HEK293 (cell line): Measurements from ENCODE around the gene TSPO.

ENCODE experiments used
- CTCF ChIA-PET: fragments of 350-600 bp; formaldehyde crosslinking; extraction: SDS; loops from one replicate; lab custom pipeline; 2021; ENCODE audit warnings: antibody characterized with exemption; lab: Yijun Ruan, JAX
- POLR2A ChIA-PET: fragments of 300-600 bp; formaldehyde crosslinking; extraction: SDS; loops from one replicate; lab custom pipeline; 2020; ENCODE audit warnings: antibody characterized with exemption, inconsistent platforms; lab: Yijun Ruan, JAX
- H3K27ac ChIP-seq: fragments of 200-500 bp; sonication (Bioruptor generic); 2 replicates; pipeline ENCODE4 v1.5.1; 2014; ENCODE audit warnings: low read depth, low read length, control low read depth, inconsistent platforms; ENCODE audit errors: extremely low read depth
- H3K36me3 ChIP-seq, 2 experiments: fragments of 200-500 bp in 1 of 2; sonication (Bioruptor generic) in 1 of 2; 1 replicate in 1 of 2; 2 replicates in 1 of 2; pipeline ENCODE4 v1.5.1; 2014 to 2017; ENCODE audit warnings: inconsistent platforms in 2 of 2, low read length in 2 of 2; ENCODE audit not compliant: control insufficient read depth in 2 of 2, insufficient read depth in 1 of 2
- H3K4me1 ChIP-seq: fragments of 200-500 bp; sonication (Bioruptor generic); 2 replicates; pipeline ENCODE4 v1.5.1; 2014; ENCODE audit warnings: mild to moderate bottlenecking, low read length, inconsistent platforms; ENCODE audit not compliant: control insufficient read depth, insufficient read depth
- H3K4me3 ChIP-seq: 2 replicates; pipeline ENCODE4 v1.5.1; 2011; ENCODE audit warnings: low read depth, mild to moderate bottlenecking, control low read depth, low read length, moderate library complexity
- H3K9me3 ChIP-seq: fragments of 200-500 bp; sonication (Bioruptor generic); 2 replicates; pipeline ENCODE4 v1.5.1; 2014; ENCODE audit warnings: low read depth, low read length, inconsistent platforms; ENCODE audit not compliant: control insufficient read depth, insufficient read depth
- EGR2 ChIP-seq: fragments of 450-650 bp; formaldehyde crosslinking; IDR thresholded peaks from 2 replicates; pipeline ENCODE4 v1.5.1; 2016; ENCODE audit warnings: low read depth, missing biosample characterization, missing genetic modification characterization
- GLIS2 ChIP-seq: fragments of 450-650 bp; formaldehyde crosslinking; IDR thresholded peaks from 2 replicates; pipeline ENCODE4 v1.5.1; 2016; ENCODE audit warnings: missing biosample characterization, missing genetic modification characterization
- KLF1 ChIP-seq: fragments of 450-650 bp; formaldehyde crosslinking; IDR thresholded peaks from 2 replicates; pipeline ENCODE4 v1.5.1; 2016; ENCODE audit warnings: missing biosample characterization, missing genetic modification characterization
- KLF8 ChIP-seq: fragments of 450-650 bp; formaldehyde crosslinking; IDR thresholded peaks from 2 replicates; pipeline ENCODE4 v1.5.1; 2016; ENCODE audit warnings: missing biosample characterization, missing genetic modification characterization
- KLF9 ChIP-seq: fragments of 450-650 bp; formaldehyde crosslinking; IDR thresholded peaks from 2 replicates; pipeline ENCODE4 v1.5.1; 2016; ENCODE audit warnings: missing biosample characterization, missing genetic modification characterization, low read depth
- SCRT1 ChIP-seq: fragments of 450-650 bp; formaldehyde crosslinking; IDR thresholded peaks from 2 replicates; pipeline ENCODE4 v1.5.1; 2016; ENCODE audit warnings: missing biosample characterization, missing genetic modification characterization, borderline replicate concordance
- ZFHX2 ChIP-seq: fragments of 450-650 bp; formaldehyde crosslinking; conservative IDR thresholded peaks from 2 replicates; pipeline ENCODE4 v1.5.1; 2016; ENCODE audit warnings: missing biosample characterization, missing genetic modification characterization
- ZNF10 ChIP-seq: fragments of 450-650 bp; formaldehyde crosslinking; IDR thresholded peaks from 2 replicates; pipeline ENCODE4 v1.5.1; 2017; ENCODE audit warnings: missing biosample characterization, missing genetic modification characterization
- ZNF19 ChIP-seq: fragments of 450-650 bp; formaldehyde crosslinking; IDR thresholded peaks from 2 replicates; pipeline ENCODE4; 2016; ENCODE audit warnings: missing biosample characterization, missing genetic modification characterization, low read depth
- ZNF391 ChIP-seq: fragments of 450-650 bp; formaldehyde crosslinking; IDR thresholded peaks from 2 replicates; pipeline ENCODE4 v1.5.1; 2016; ENCODE audit warnings: low read depth, missing biosample characterization, missing genetic modification characterization, borderline replicate concordance
- ZNF776 ChIP-seq: fragments of 450-650 bp; formaldehyde crosslinking; IDR thresholded peaks from 2 replicates; pipeline ENCODE4 v1.5.0; 2017; ENCODE audit warnings: missing biosample characterization, missing genetic modification characterization, borderline replicate concordance
- ZNF791 ChIP-seq: fragments of 450-650 bp; formaldehyde crosslinking; IDR thresholded peaks from 2 replicates; pipeline ENCODE4 v1.5.1; 2016; ENCODE audit warnings: missing biosample characterization, missing genetic modification characterization
- TF ChIP-seq, protein P1 (sequence below): fragments of 450-650 bp; formaldehyde crosslinking; IDR thresholded peaks from 2 replicates; pipeline ENCODE4 v1.5.1; 2016; ENCODE audit warnings: missing biosample characterization, missing genetic modification characterization
- TF ChIP-seq, protein P2 (sequence below): fragments of 450-650 bp; formaldehyde crosslinking; IDR thresholded peaks from 2 replicates; pipeline ENCODE4 v1.5.1; 2016; ENCODE audit warnings: missing biosample characterization, missing genetic modification characterization, low read depth
- TF ChIP-seq, protein P3 (sequence below): fragments of 450-650 bp; formaldehyde crosslinking; IDR thresholded peaks from 2 replicates; pipeline ENCODE4 v1.5.1; 2016; ENCODE audit warnings: missing biosample characterization, missing genetic modification characterization
- TF ChIP-seq, protein P4 (sequence below): fragments of 450-650 bp; formaldehyde crosslinking; IDR thresholded peaks from 2 replicates; pipeline ENCODE4 v1.5.1; 2016; ENCODE audit warnings: missing biosample characterization, missing genetic modification characterization
- TF ChIP-seq, protein P5 (sequence below): fragments of 450-650 bp; formaldehyde crosslinking; IDR thresholded peaks from 2 replicates; pipeline ENCODE4 v1.5.1; 2016; ENCODE audit warnings: missing biosample characterization, missing genetic modification characterization
- TF ChIP-seq, protein P6 (sequence below): fragments of 450-650 bp; formaldehyde crosslinking; IDR thresholded peaks from 2 replicates; pipeline ENCODE4 v1.5.1; 2017; ENCODE audit warnings: missing biosample characterization, missing genetic modification characterization
- TF ChIP-seq, protein P7 (sequence below): fragments of 450-650 bp; formaldehyde crosslinking; IDR thresholded peaks from 2 replicates; pipeline ENCODE4 v1.5.1; 2016; ENCODE audit warnings: missing biosample characterization, missing genetic modification characterization

The TSPO gene

DNA sequence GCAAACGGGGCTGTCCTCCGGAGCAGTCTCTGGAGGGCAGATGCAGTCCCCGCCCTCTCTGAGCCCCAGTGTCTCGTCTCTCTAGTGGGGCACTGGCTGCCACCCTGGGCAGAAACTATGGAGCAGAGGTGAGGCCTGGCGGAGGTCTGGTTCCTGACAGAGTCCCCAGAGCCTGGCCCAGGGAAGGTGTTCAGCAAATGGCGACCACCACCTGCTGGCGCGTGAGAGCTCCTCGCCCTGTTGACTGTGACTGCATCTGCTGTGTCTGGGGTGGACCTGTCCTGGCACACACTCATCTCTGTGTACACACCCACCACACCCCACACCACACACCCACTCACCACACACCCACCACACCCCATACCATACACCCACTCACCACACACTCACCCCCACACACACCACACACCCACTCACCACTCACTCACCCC lies 53.9 kb downstream of the TSPO start:
- no peak overlapping the region for H3K27ac ChIP-seq
- TF ChIP-seq KLF1 (peak; percentile 70), EGR2 (tag by site-specific recombination) (peak; percentile 66; the same call in 1 of the 2 replicates), ZNF10 (no peak), ZNF391 (no peak)
- TF ChIP-seq, protein P1, sequence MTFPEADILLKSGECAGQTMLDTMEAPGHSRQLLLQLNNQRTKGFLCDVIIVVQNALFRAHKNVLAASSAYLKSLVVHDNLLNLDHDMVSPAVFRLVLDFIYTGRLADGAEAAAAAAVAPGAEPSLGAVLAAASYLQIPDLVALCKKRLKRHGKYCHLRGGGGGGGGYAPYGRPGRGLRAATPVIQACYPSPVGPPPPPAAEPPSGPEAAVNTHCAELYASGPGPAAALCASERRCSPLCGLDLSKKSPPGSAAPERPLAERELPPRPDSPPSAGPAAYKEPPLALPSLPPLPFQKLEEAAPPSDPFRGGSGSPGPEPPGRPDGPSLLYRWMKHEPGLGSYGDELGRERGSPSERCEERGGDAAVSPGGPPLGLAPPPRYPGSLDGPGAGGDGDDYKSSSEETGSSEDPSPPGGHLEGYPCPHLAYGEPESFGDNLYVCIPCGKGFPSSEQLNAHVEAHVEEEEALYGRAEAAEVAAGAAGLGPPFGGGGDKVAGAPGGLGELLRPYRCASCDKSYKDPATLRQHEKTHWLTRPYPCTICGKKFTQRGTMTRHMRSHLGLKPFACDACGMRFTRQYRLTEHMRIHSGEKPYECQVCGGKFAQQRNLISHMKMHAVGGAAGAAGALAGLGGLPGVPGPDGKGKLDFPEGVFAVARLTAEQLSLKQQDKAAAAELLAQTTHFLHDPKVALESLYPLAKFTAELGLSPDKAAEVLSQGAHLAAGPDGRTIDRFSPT (tag by site-specific recombination), result no peak
- TF ChIP-seq, protein P2, sequence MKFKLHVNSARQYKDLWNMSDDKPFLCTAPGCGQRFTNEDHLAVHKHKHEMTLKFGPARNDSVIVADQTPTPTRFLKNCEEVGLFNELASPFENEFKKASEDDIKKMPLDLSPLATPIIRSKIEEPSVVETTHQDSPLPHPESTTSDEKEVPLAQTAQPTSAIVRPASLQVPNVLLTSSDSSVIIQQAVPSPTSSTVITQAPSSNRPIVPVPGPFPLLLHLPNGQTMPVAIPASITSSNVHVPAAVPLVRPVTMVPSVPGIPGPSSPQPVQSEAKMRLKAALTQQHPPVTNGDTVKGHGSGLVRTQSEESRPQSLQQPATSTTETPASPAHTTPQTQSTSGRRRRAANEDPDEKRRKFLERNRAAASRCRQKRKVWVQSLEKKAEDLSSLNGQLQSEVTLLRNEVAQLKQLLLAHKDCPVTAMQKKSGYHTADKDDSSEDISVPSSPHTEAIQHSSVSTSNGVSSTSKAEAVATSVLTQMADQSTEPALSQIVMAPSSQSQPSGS (tag by site-specific recombination), result no peak
- TF ChIP-seq, protein P3, sequence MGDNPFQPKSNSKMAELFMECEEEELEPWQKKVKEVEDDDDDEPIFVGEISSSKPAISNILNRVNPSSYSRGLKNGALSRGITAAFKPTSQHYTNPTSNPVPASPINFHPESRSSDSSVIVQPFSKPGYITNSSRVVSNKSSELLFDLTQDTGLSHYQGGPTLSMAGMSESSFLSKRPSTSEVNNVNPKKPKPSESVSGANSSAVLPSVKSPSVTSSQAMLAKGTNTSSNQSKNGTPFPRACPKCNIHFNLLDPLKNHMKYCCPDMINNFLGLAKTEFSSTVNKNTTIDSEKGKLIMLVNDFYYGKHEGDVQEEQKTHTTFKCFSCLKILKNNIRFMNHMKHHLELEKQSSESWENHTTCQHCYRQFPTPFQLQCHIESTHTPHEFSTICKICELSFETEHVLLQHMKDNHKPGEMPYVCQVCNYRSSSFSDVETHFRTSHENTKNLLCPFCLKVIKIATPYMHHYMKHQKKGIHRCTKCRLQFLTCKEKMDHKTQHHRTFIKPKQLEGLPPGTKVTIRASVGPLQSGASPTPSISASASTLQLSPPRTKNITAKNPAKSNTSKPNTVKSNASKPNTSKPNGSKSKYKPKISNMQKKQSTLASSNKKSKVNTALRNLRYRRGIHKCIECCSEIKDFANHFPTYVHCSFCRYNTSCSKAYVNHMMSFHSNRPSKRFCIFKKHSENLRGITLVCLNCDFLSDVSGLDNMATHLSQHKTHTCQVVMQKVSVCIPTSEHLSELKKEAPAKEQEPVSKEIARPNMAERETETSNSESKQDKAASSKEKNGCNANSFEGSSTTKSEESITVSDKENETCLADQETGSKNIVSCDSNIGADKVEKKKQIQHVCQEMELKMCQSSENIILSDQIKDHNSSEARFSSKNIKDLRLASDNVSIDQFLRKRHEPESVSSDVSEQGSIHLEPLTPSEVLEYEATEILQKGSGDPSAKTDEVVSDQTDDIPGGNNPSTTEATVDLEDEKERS, result no peak
- no peaks in the 10 kb centered on the region for H3K9me3 ChIP-seq
- H3K4me1 ChIP-seq, result no peaks in the 10 kb centered on the region
- H3K4me3 ChIP-seq, result no peak overlapping the region
- ChIA-PET POLR2A (interaction anchor here (0.6 kb wide), 1 partner anchor 18 kb away, joined by 3 read pairs; no protein-coding TSS in a partner anchor), CTCF (interaction anchor here (1.0 to 2.6 kb wide), 2 partner anchors 18 to 23 kb away, joined by 4 to 8 read pairs; no protein-coding TSS in a partner anchor)
- H3K36me3 ChIP-seq, result no peaks in the 10 kb centered on the region

DNA sequence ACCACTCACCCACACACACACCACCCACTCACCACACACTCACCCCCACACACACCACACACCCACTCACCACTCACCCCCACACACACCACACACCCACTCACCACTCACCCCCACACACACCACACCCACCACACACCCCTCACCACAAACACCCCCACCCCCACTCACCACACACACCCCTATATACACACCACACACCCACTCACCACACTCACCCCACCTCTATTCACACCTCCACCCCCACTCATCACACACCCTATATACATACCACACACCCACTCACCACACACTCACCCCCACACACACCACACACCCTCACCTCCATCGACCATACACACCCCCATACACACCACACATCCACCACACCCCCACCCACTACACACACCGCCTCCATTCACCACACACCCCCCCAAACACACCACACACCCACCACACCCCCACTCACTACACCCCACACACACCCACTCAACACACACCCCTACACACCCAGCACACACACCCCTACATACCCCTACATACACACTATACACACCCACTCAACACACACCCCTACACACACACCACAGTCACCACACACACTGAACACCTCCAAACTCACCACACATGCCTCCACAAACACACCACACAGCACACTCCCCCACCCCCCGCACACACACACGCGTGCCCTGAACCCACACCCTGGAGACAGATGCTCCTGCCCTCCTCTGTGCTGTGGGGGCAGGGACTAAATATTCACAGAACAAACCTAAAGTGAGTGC lies 54.6 kb downstream of the TSPO start:
- H3K9me3 ChIP-seq, result no peaks in the 10 kb centered on the region
- no peaks in the 10 kb centered on the region for H3K4me1 ChIP-seq
- H3K36me3 ChIP-seq, result no peaks in the 10 kb centered on the region
- ChIA-PET POLR2A (interaction anchor here (0.6 kb wide), 1 partner anchor 18 kb away, joined by 4 read pairs; no protein-coding TSS in a partner anchor), CTCF (interaction anchor here (1.0 to 1.1 kb wide), 2 partner anchors 11 to 18 kb away, joined by 4 read pairs; no protein-coding TSS in a partner anchor)
- no peak overlapping the region for H3K27ac ChIP-seq
- H3K4me3 ChIP-seq, result no peak overlapping the region
- TF ChIP-seq SCRT1 (tag by site-specific recombination), result no peak
- peak; percentile 82; the same call in 1 of the 2 replicates for TF ChIP-seq KLF8 (tag by site-specific recombination)
- peak; percentile 99 for TF ChIP-seq EGR2 (tag by site-specific recombination)
- peak; percentile 81 for TF ChIP-seq KLF9 (tag by site-specific recombination)
- TF ChIP-seq ZNF791, result 0 out of 2 replicates have a peak, but pooled peaks have one; percentile 19
- TF ChIP-seq ZNF776 (tag by site-specific recombination), result no peak
- TF ChIP-seq, protein P4, sequence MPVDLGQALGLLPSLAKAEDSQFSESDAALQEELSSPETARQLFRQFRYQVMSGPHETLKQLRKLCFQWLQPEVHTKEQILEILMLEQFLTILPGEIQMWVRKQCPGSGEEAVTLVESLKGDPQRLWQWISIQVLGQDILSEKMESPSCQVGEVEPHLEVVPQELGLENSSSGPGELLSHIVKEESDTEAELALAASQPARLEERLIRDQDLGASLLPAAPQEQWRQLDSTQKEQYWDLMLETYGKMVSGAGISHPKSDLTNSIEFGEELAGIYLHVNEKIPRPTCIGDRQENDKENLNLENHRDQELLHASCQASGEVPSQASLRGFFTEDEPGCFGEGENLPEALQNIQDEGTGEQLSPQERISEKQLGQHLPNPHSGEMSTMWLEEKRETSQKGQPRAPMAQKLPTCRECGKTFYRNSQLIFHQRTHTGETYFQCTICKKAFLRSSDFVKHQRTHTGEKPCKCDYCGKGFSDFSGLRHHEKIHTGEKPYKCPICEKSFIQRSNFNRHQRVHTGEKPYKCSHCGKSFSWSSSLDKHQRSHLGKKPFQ, result peak; percentile 66; the same call in 1 of the 2 replicates
- 0 out of 2 replicates have a peak, but pooled peaks have one; percentile 12 for TF ChIP-seq GLIS2 (tag by site-specific recombination)
- TF ChIP-seq KLF1, result peak; percentile 100
- TF ChIP-seq, protein P5, sequence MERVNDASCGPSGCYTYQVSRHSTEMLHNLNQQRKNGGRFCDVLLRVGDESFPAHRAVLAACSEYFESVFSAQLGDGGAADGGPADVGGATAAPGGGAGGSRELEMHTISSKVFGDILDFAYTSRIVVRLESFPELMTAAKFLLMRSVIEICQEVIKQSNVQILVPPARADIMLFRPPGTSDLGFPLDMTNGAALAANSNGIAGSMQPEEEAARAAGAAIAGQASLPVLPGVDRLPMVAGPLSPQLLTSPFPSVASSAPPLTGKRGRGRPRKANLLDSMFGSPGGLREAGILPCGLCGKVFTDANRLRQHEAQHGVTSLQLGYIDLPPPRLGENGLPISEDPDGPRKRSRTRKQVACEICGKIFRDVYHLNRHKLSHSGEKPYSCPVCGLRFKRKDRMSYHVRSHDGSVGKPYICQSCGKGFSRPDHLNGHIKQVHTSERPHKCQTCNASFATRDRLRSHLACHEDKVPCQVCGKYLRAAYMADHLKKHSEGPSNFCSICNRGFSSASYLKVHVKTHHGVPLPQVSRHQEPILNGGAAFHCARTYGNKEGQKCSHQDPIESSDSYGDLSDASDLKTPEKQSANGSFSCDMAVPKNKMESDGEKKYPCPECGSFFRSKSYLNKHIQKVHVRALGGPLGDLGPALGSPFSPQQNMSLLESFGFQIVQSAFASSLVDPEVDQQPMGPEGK (tag by site-specific recombination), result peak; percentile 18; the same call in 1 of the 2 replicates
- peak; percentile 99 for TF ChIP-seq ZFHX2
- TF ChIP-seq, protein P6, sequence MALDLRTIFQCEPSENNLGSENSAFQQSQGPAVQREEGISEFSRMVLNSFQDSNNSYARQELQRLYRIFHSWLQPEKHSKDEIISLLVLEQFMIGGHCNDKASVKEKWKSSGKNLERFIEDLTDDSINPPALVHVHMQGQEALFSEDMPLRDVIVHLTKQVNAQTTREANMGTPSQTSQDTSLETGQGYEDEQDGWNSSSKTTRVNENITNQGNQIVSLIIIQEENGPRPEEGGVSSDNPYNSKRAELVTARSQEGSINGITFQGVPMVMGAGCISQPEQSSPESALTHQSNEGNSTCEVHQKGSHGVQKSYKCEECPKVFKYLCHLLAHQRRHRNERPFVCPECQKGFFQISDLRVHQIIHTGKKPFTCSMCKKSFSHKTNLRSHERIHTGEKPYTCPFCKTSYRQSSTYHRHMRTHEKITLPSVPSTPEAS (tag by site-specific recombination), result peak; percentile 31; the same call in 1 of the 2 replicates
- TF ChIP-seq, protein P7, sequence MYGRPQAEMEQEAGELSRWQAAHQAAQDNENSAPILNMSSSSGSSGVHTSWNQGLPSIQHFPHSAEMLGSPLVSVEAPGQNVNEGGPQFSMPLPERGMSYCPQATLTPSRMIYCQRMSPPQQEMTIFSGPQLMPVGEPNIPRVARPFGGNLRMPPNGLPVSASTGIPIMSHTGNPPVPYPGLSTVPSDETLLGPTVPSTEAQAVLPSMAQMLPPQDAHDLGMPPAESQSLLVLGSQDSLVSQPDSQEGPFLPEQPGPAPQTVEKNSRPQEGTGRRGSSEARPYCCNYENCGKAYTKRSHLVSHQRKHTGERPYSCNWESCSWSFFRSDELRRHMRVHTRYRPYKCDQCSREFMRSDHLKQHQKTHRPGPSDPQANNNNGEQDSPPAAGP (tag by site-specific recombination), result 0 out of 2 replicates have a peak, but pooled peaks have one; percentile 13
- no peak for TF ChIP-seq ZNF19 (tag by site-specific recombination)
